SW480 (cell line): Measurements from ENCODE around the gene LRIT1.

Source experiments
- DNase-seq: peaks from one replicate; pipeline ENCODE4 v3.0.0-alpha.2; 2016; ENCODE audit warnings: low spot score

The LRIT1 gene

GRCh38 chr10:84241185-84241790 is at the start of gene LRIT1:
LRIT1 (minus strand) TSS chr10:84241546; CDS start chr10:84241439, 107 bp downstream.
- DNase-seq = no peak

- DNase-seq = no peak
Observed at GRCh38 chr10:84290235-84290634, 48.9 kb upstream of the LRIT1 start.

- no peak for DNase-seq
Observed at GRCh38 chr10:84289521-84290200, 48.3 kb upstream of the LRIT1 start.

GRCh38 chr10:84288151-84288550 is 46.8 kb upstream of the LRIT1 start:
- DNase-seq = no peak

GRCh38 chr10:84286695-84287094 is 45.3 kb upstream of the LRIT1 start:
- no peak for DNase-seq

- peak; percentile 22 for DNase-seq
Observed at GRCh38 chr10:84279876-84280475, 38.6 kb upstream of the LRIT1 start.

- DNase-seq = no peak
Observed at GRCh38 chr10:84270708-84271107, 29.4 kb upstream of the LRIT1 start.

- DNase-seq = peak; percentile 74
Observed at GRCh38 chr10:84269773-84270172, 28.4 kb upstream of the LRIT1 start.

- no peak for DNase-seq
Observed at GRCh38 chr10:84269162-84269561, 27.8 kb upstream of the LRIT1 start.

- DNase-seq = peak; percentile 17
Observed at GRCh38 chr10:84267503-84268126, 26.3 kb upstream of the LRIT1 start.

- DNase-seq = peak; percentile 40
Observed at GRCh38 chr10:84265418-84265817, 24.1 kb upstream of the LRIT1 start.

GRCh38 chr10:84264611-84265141 is 23.3 kb upstream of the LRIT1 start:
- peak; percentile 53 for DNase-seq

GRCh38 chr10:84263716-84264115 is 22.4 kb upstream of the LRIT1 start:
- no peak for DNase-seq

- no peak for DNase-seq
Observed at GRCh38 chr10:84262190-84262956, 21.0 kb upstream of the LRIT1 start.

GRCh38 chr10:84261236-84261915 is 20.0 kb upstream of the LRIT1 start:
- no peak for DNase-seq

- DNase-seq = no peak
Observed at GRCh38 chr10:84258034-84258695, 16.8 kb upstream of the LRIT1 start.

GRCh38 chr10:84257343-84258020 is 16.1 kb upstream of the LRIT1 start:
- no peak for DNase-seq

GRCh38 chr10:84256510-84257342 is 15.4 kb upstream of the LRIT1 start:
- no peak for DNase-seq
